HEK293 (cell line): ENCODE data around the gene ZFHX3.

Experiments used
- CTCF ChIA-PET: fragments of 350-600 bp; formaldehyde crosslinking; extraction: SDS; loops from one replicate; lab custom pipeline; 2021; ENCODE audit warnings: antibody characterized with exemption; lab: Yijun Ruan, JAX
- POLR2A ChIA-PET: fragments of 300-600 bp; formaldehyde crosslinking; extraction: SDS; loops from one replicate; lab custom pipeline; 2020; ENCODE audit warnings: antibody characterized with exemption, inconsistent platforms; lab: Yijun Ruan, JAX
- H3K27ac ChIP-seq: fragments of 200-500 bp; sonication (Bioruptor generic); 2 replicates; pipeline ENCODE4 v1.5.1; 2014; ENCODE audit warnings: low read depth, low read length, control low read depth, inconsistent platforms; ENCODE audit errors: extremely low read depth
- H3K36me3 ChIP-seq, 2 experiments: fragments of 200-500 bp in 1 of 2; sonication (Bioruptor generic) in 1 of 2; 1 replicate in 1 of 2; 2 replicates in 1 of 2; pipeline ENCODE4 v1.5.1; 2014 to 2017; ENCODE audit warnings: inconsistent platforms in 2 of 2, low read length in 2 of 2; ENCODE audit not compliant: control insufficient read depth in 2 of 2, insufficient read depth in 1 of 2
- H3K4me1 ChIP-seq: fragments of 200-500 bp; sonication (Bioruptor generic); 2 replicates; pipeline ENCODE4 v1.5.1; 2014; ENCODE audit warnings: mild to moderate bottlenecking, low read length, inconsistent platforms; ENCODE audit not compliant: control insufficient read depth, insufficient read depth
- H3K4me3 ChIP-seq: 2 replicates; pipeline ENCODE4 v1.5.1; 2011; ENCODE audit warnings: low read depth, mild to moderate bottlenecking, control low read depth, low read length, moderate library complexity
- H3K9me3 ChIP-seq: fragments of 200-500 bp; sonication (Bioruptor generic); 2 replicates; pipeline ENCODE4 v1.5.1; 2014; ENCODE audit warnings: low read depth, low read length, inconsistent platforms; ENCODE audit not compliant: control insufficient read depth, insufficient read depth
- FEZF1 ChIP-seq: fragments of 450-650 bp; formaldehyde crosslinking; IDR thresholded peaks from 2 replicates; pipeline ENCODE4 v1.5.1; 2016; ENCODE audit warnings: missing biosample characterization, missing genetic modification characterization
- HIC1 ChIP-seq: fragments of 450-650 bp; formaldehyde crosslinking; IDR thresholded peaks from 2 replicates; pipeline ENCODE4 v1.5.1; 2016; ENCODE audit warnings: missing biosample characterization, missing genetic modification characterization
- HOXD13 ChIP-seq: sonication (generic); formaldehyde crosslinking; IDR thresholded peaks from 2 replicates; pipeline ENCODE4 v1.8.0; 2022; ENCODE audit warnings: missing genetic modification reagents, borderline replicate concordance
- PRDM4 ChIP-seq: fragments of 450-650 bp; formaldehyde crosslinking; IDR thresholded peaks from 2 replicates; pipeline ENCODE4 v1.5.1; 2017; ENCODE audit warnings: missing biosample characterization, missing genetic modification characterization
- REPIN1 ChIP-seq: fragments of 450-650 bp; formaldehyde crosslinking; IDR thresholded peaks from 2 replicates; pipeline ENCODE4 v1.5.1; 2017; ENCODE audit warnings: missing biosample characterization, missing genetic modification characterization, low read depth
- SCRT1 ChIP-seq: fragments of 450-650 bp; formaldehyde crosslinking; IDR thresholded peaks from 2 replicates; pipeline ENCODE4 v1.5.1; 2016; ENCODE audit warnings: missing biosample characterization, missing genetic modification characterization, borderline replicate concordance
- ZNF10 ChIP-seq: fragments of 450-650 bp; formaldehyde crosslinking; IDR thresholded peaks from 2 replicates; pipeline ENCODE4 v1.5.1; 2017; ENCODE audit warnings: missing biosample characterization, missing genetic modification characterization
- ZNF148 ChIP-seq: fragments of 450-650 bp; formaldehyde crosslinking; IDR thresholded peaks from 2 replicates; pipeline ENCODE4 v1.5.0; 2017; ENCODE audit warnings: missing biosample characterization, missing genetic modification characterization, borderline replicate concordance
- ZNF2 ChIP-seq: fragments of 450-650 bp; formaldehyde crosslinking; IDR thresholded peaks from 2 replicates; pipeline ENCODE4 v1.5.1; 2016; ENCODE audit warnings: missing biosample characterization, missing genetic modification characterization
- ZNF366 ChIP-seq: fragments of 450-650 bp; formaldehyde crosslinking; conservative IDR thresholded peaks from 2 replicates; pipeline ENCODE4 v1.5.1; 2016; ENCODE audit warnings: missing biosample characterization, missing genetic modification characterization
- ZNF391 ChIP-seq: fragments of 450-650 bp; formaldehyde crosslinking; IDR thresholded peaks from 2 replicates; pipeline ENCODE4 v1.5.1; 2016; ENCODE audit warnings: low read depth, missing biosample characterization, missing genetic modification characterization, borderline replicate concordance
- ZNF398 ChIP-seq: fragments of 450-650 bp; formaldehyde crosslinking; IDR thresholded peaks from 2 replicates; pipeline ENCODE4 v1.5.1; 2017; ENCODE audit warnings: missing biosample characterization, missing genetic modification characterization
- ZNF416 ChIP-seq: fragments of 450-650 bp; formaldehyde crosslinking; IDR thresholded peaks from 2 replicates; pipeline ENCODE4 v1.5.1; 2016; ENCODE audit warnings: missing biosample characterization, missing genetic modification characterization
- ZNF501 ChIP-seq: fragments of 450-650 bp; formaldehyde crosslinking; IDR thresholded peaks from 2 replicates; pipeline ENCODE4 v1.5.1; 2016; ENCODE audit warnings: missing biosample characterization, missing genetic modification characterization
- ZNF555 ChIP-seq: fragments of 450-650 bp; formaldehyde crosslinking; conservative IDR thresholded peaks from 2 replicates; pipeline ENCODE4 v1.5.1; 2017; ENCODE audit warnings: missing biosample characterization, mild to moderate bottlenecking, missing genetic modification characterization, inconsistent platforms
- ZNF560 ChIP-seq: fragments of 450-650 bp; formaldehyde crosslinking; IDR thresholded peaks from 2 replicates; pipeline ENCODE4 v1.5.1; 2017; ENCODE audit warnings: missing biosample characterization, missing genetic modification characterization, borderline replicate concordance
- ZNF623 ChIP-seq: fragments of 450-650 bp; formaldehyde crosslinking; IDR thresholded peaks from 2 replicates; pipeline ENCODE4 v1.5.1; 2016; ENCODE audit warnings: missing biosample characterization, missing genetic modification characterization
- ZNF626 ChIP-seq: fragments of 450-650 bp; sonication (Bioruptor Pico); formaldehyde crosslinking; IDR thresholded peaks from 2 replicates; pipeline ENCODE4 v1.5.1; 2018; ENCODE audit warnings: missing biosample characterization, missing genetic modification characterization, inconsistent platforms
- ZNF785 ChIP-seq: fragments of 450-650 bp; formaldehyde crosslinking; IDR thresholded peaks from 2 replicates; pipeline ENCODE4 v1.5.1; 2016; ENCODE audit warnings: missing biosample characterization, missing genetic modification characterization
- ZSCAN16 ChIP-seq: fragments of 450-650 bp; formaldehyde crosslinking; IDR thresholded peaks from 2 replicates; pipeline ENCODE4 v1.5.1; 2016; ENCODE audit warnings: missing biosample characterization, missing genetic modification characterization

Gene ZFHX3

GRCh38 chr16:72798264-72798663 is 249.7 kb downstream of the ZFHX3 start:
- H3K4me1 ChIP-seq = no peaks in the 10 kb centered on the region
- H3K4me3 ChIP-seq = no peak overlapping the region
- H3K36me3 ChIP-seq = peaks cover 0 to 74% of the 10 kb centered on the region in 2 experiments; a peak in 2 of 3 replicates
- POLR2A ChIA-PET = no interaction called here
- TF ChIP-seq ZNF555 (tag by site-specific recombination) = no peak
- TF ChIP-seq ZNF416 = no peak
- no peak for TF ChIP-seq ZNF2 (tag by site-specific recombination)
- TF ChIP-seq ZNF785 (tag by site-specific recombination) = no peak
- no peak for TF ChIP-seq ZNF366
- TF ChIP-seq PRDM4 (tag by site-specific recombination) = no peak
- TF ChIP-seq REPIN1 (tag by site-specific recombination) = no peak
- no peak for TF ChIP-seq HIC1
- no peak for TF ChIP-seq SCRT1 (tag by site-specific recombination)
- TF ChIP-seq, all 188 proteins: peak for 0
- Histone ChIP-seq H3K27ac (no peak overlapping the region), H3K9me3 (no peaks in the 10 kb centered on the region)
- CTCF ChIA-PET = interaction anchor here (0.8 kb wide), 1 partner anchor 35 kb away, joined by 3 read pairs; no protein-coding TSS in a partner anchor

- Histone ChIP-seq H3K27ac (no peak overlapping the region), H3K36me3 (peaks cover 0 to 79% of the 10 kb centered on the region in 2 experiments; a peak in 2 of 3 replicates), H3K9me3 (no peaks in the 10 kb centered on the region), H3K4me1 (no peaks in the 10 kb centered on the region), H3K4me3 (no peak overlapping the region)
- ChIA-PET CTCF (interaction anchor here (0.8 kb wide), 1 partner anchor 35 kb away, joined by 3 read pairs; no protein-coding TSS in a partner anchor), POLR2A (no interaction called here)
- TF ChIP-seq ZNF2 (tag by site-specific recombination) (no peak), ZNF623 (no peak), ZNF626 (no peak), FEZF1 (tag by site-specific recombination) (no peak), ZNF10 (tag by site-specific recombination) (no peak), HOXD13 (CRISPR knock-in tag) (no peak), ZNF391 (no peak), ZNF148 (tag by site-specific recombination) (no peak), ZNF560 (tag by site-specific recombination) (no peak), ZNF398 (tag by site-specific recombination) (no peak), ZNF501 (no peak), ZSCAN16 (no peak)
Observed at GRCh38 chr16:72797621-72798020, 250.3 kb downstream of the ZFHX3 start.
